Left ventricle myocardium inferior (tissue), 1 donor: ENCODE results near the gene KRTAP5-7. TPM values are rescaled to one million over a fixed set of nuclear protein-coding genes. Genes with fewer than 3 reads are reported as not detected.
A peak's percentile ranks its signal among the peaks of the same experiment; 100 is the strongest.

ENCODE experiments used
- DNase-seq: peaks from one replicate; pipeline ENCODE4 v3.0.0-alpha.2; 2020
- H3K27ac ChIP-seq: fragments of 200-600 bp; replicated peaks from 2 replicates; pipeline ENCODE4 v1.8.0; 2021
- H3K27me3 ChIP-seq: fragments of 200-600 bp; 2 replicates; pipeline ENCODE4 v1.8.0; 2021; ENCODE audit warnings: low read depth
- H3K36me3 ChIP-seq: fragments of 200-600 bp; 2 replicates; pipeline ENCODE4 v1.8.0; 2021
- H3K4me1 ChIP-seq: fragments of 200-600 bp; 2 replicates; pipeline ENCODE4 v1.8.0; 2021
- H3K4me3 ChIP-seq: fragments of 200-600 bp; 2 replicates; pipeline ENCODE4 v1.8.0; 2021; ENCODE audit warnings: mild to moderate bottlenecking, moderate library complexity
- H3K9me3 ChIP-seq: fragments of 200-600 bp; replicated peaks from 2 replicates; pipeline ENCODE4 v1.8.0; 2021
- CTCF ChIP-seq: fragments of 200-600 bp; IDR thresholded peaks from 2 replicates; pipeline ENCODE4 v1.8.0; 2021; ENCODE audit warnings: antibody characterized with exemption, mild to moderate bottlenecking, borderline replicate concordance
- intact Hi-C: fragments of 100-400 bp; cut with micrococcal nuclease; formaldehyde crosslinking; loops from one replicate; pipeline ENCODE4 v1.11.0; 2022
- total RNA-seq: library from RNA; stranded (reverse); fragmentation: NEBNext Ultra II Directional; extraction: Animal tissue kit (Norgen Biotek cat#: 25700); gene quantifications from one replicate; pipeline ENCODE4 v1.2.1, GENCODE V29; 2021
- donor health status: DM: no; HTN: yes; CAD: no; lungs with severe emphysema.

KRTAP5-7 gene
- total RNA-seq, 1 donor from 2014 or later, result not detected

GRCh38 chr11:71499125-71499524 lies 27.9 kb upstream of the KRTAP5-7 start:
- Histone ChIP-seq H3K36me3 (peaks cover 76% of the 10 kb centered on the region), H3K9me3 (no peaks in the 10 kb centered on the region), H3K27me3 (no peaks in the 10 kb centered on the region), H3K4me3 (no peak overlapping the region), H3K4me1 (peaks cover 20% of the 10 kb centered on the region), H3K27ac (no peak overlapping the region)
- no peak for DNase-seq
- intact Hi-C loops, result no loop called here
- no peak for TF ChIP-seq CTCF

GRCh38 chr11:71499546-71499945 lies 27.5 kb upstream of the KRTAP5-7 start:
- peaks cover 23% of the 10 kb centered on the region for H3K4me1 ChIP-seq
- H3K36me3 ChIP-seq, result peaks cover 72% of the 10 kb centered on the region
- no peak overlapping the region for H3K27ac ChIP-seq
- no peak for TF ChIP-seq CTCF
- H3K4me3 ChIP-seq, result no peak overlapping the region
- intact Hi-C loops, result no loop called here
- no peaks in the 10 kb centered on the region for H3K27me3 ChIP-seq
- no peak for DNase-seq
- H3K9me3 ChIP-seq, result no peaks in the 10 kb centered on the region

GRCh38 chr11:71500601-71501021 lies 26.5 kb upstream of the KRTAP5-7 start:
- Histone ChIP-seq H3K4me3 (no peak overlapping the region), H3K36me3 (peaks cover 63% of the 10 kb centered on the region), H3K9me3 (no peaks in the 10 kb centered on the region), H3K27me3 (no peaks in the 10 kb centered on the region), H3K4me1 (peaks cover 25% of the 10 kb centered on the region), H3K27ac (no peak overlapping the region)
- intact Hi-C loops, result no loop called here
- peak; percentile 36 for DNase-seq
- no peak for TF ChIP-seq CTCF

GRCh38 chr11:71501071-71501985 lies 25.7 kb upstream of the KRTAP5-7 start:
- no peak overlapping the region for H3K4me3 ChIP-seq
- no peak overlapping the region for H3K27ac ChIP-seq
- H3K27me3 ChIP-seq, result no peaks in the 10 kb centered on the region
- H3K9me3 ChIP-seq, result no peaks in the 10 kb centered on the region
- H3K4me1 ChIP-seq, result peaks cover 25% of the 10 kb centered on the region
- H3K36me3 ChIP-seq, result peaks cover 63% of the 10 kb centered on the region
- TF ChIP-seq CTCF, result no peak
- intact Hi-C loops, result no loop called here
- no peak for DNase-seq

GRCh38 chr11:71502026-71502425 lies 25.0 kb upstream of the KRTAP5-7 start:
- peaks cover 25% of the 10 kb centered on the region for H3K4me1 ChIP-seq
- H3K9me3 ChIP-seq, result peaks cover 1% of the 10 kb centered on the region
- no peak for DNase-seq
- peaks cover 61% of the 10 kb centered on the region for H3K36me3 ChIP-seq
- H3K27me3 ChIP-seq, result no peaks in the 10 kb centered on the region
- no peak overlapping the region for H3K27ac ChIP-seq
- intact Hi-C loops, result no loop called here
- TF ChIP-seq CTCF, result no peak
- no peak overlapping the region for H3K4me3 ChIP-seq
